ENCODE data around the gene MYO18A. TPM values are rescaled to one million over a fixed set of nuclear protein-coding genes. Genes with fewer than 3 reads are reported as not detected.

Gene MYO18A
- total and polyA plus RNA-seq, 2 of the 4 experiments (the other 2 are of a cell fraction) = 22.4 to 39.1 TPM

DNA sequence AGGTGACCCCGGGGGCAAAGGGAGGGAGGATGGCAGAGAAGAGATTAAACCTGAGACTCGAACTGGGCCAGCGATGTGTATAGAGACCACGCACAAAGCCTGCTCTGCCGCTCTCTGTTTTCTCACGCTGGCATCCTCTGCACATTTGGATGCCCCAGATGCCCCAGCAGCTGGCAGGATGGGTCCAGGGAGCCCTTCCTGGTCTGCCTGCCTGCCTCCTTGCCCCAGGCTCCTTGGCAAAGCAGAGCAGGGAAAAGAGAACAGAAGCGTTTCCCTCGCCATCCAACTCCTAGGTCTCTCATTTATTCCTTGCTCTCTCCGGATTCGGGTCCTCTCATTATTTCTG lies 142.5 kb downstream of the MYO18A start:
- 69% methylated on average over 7 of the region's 10 CpGs; no CpG with 5 or more reads in 1 of the 2 experiments for WGBS, 2 experiments (ENCODE audit: extremely low coverage in 2 of 2, insufficient read length in 1 of 2)
- H3K4ac ChIP-seq (ENCODE audit: low read depth, low read length) = no peak overlapping the region
- BruUV-seq (replicated peaks) = no TSS peak
- H2BK20ac ChIP-seq (ENCODE audit: low read depth, low read length) = no peak overlapping the region
- no peak overlapping the region for H3K18ac ChIP-seq (ENCODE audit: low read depth, low read length)
- H3K9me1 ChIP-seq (ENCODE audit: insufficient read depth, low read length) = no peaks in the 10 kb centered on the region
- H3K9me3 ChIP-seq (ENCODE audit: control insufficient read depth, insufficient read depth, low read length) = peaks cover 20% of the 10 kb centered on the region
- H4K8ac ChIP-seq (ENCODE audit: low read depth in 2 of 2, low read length in 2 of 2) = no peak overlapping the region
- no peak overlapping the region for H2AK9ac ChIP-seq (replicated peaks; ENCODE audit: low read depth, low read length, poor library complexity)
- no peak overlapping the region for H3K23ac ChIP-seq (ENCODE audit: low read depth, low read length)
- no peak overlapping the region for H3K27ac ChIP-seq (ENCODE audit: insufficient read depth, low read length)
- CTCF ChIA-PET = no interaction called here
- no peak overlapping the region for H3K56ac ChIP-seq (ENCODE audit: extremely low read depth, insufficient read depth, low read length)
- no peak overlapping the region for H3K9ac ChIP-seq (ENCODE audit: low read depth, low read length)
- DNase-seq = no peak
- H4K91ac ChIP-seq (ENCODE audit: insufficient read depth, low read depth, low read length) = no peak overlapping the region
- H4K20me1 ChIP-seq (ENCODE audit: insufficient read depth, low read length) = no peaks in the 10 kb centered on the region
- intact Hi-C loops (cut with micrococcal nuclease) (no loop called here), in situ Hi-C loops (cut with MboI; ENCODE audit: low sequenced_read_pairs) (no loop called here), dilution Hi-C loops (cut with HindIII; ENCODE audit: low sequenced_read_pairs, unreplicated experiment) (no loop called here)
- H3K27me3 ChIP-seq (ENCODE audit: control insufficient read depth, insufficient read depth, low read length) = peaks cover 48% of the 10 kb centered on the region
- ATAC-seq (ENCODE audit: low read depth) = no peak
- H3K36me3 ChIP-seq (ENCODE audit: control insufficient read depth, insufficient read depth, low read length) = no peaks in the 10 kb centered on the region
- no peak overlapping the region for H3K4me3 ChIP-seq (ENCODE audit: insufficient read depth, low read depth, low read length)
- TF ChIP-seq BHLHE40 (IDR thresholded peaks at IDR 0.05; ENCODE audit: low read depth, low read length) (no peak), FOS (IDR thresholded peaks at IDR 0.05; ENCODE audit: low read depth, low read length) (no peak), CHD1 (IDR thresholded peaks at IDR 0.05; ENCODE audit: low read depth, low read length) (no peak), RAD21 (IDR thresholded peaks at IDR 0.05; ENCODE audit: low read length) (no peak), CEBPB (IDR thresholded peaks at IDR 0.05; ENCODE audit: low read depth, low read length) (no peak), NFE2L2 (IDR thresholded peaks at IDR 0.05; ENCODE audit: low read depth, low read length) (no peak), MAZ (IDR thresholded peaks at IDR 0.05; ENCODE audit: borderline replicate concordance, low read depth, low read length) (no peak), SMC3 (IDR thresholded peaks at IDR 0.05; ENCODE audit: low read depth, low read length) (no peak), MXI1 (IDR thresholded peaks at IDR 0.05; ENCODE audit: borderline replicate concordance, low read depth, low read length) (no peak), POLR2A (IDR thresholded peaks at IDR 0.05; ENCODE audit: low read depth, low read length) (no peak), MAFK (IDR thresholded peaks at IDR 0.05; ENCODE audit: low read depth, low read length) (no peak), RFX5 (IDR thresholded peaks at IDR 0.05; ENCODE audit: low read depth, low read length) (no peak), RCOR1 (IDR thresholded peaks at IDR 0.05; ENCODE audit: insufficient replicate concordance, low read length) (no peak)
- TF ChIP-seq, protein P1, sequence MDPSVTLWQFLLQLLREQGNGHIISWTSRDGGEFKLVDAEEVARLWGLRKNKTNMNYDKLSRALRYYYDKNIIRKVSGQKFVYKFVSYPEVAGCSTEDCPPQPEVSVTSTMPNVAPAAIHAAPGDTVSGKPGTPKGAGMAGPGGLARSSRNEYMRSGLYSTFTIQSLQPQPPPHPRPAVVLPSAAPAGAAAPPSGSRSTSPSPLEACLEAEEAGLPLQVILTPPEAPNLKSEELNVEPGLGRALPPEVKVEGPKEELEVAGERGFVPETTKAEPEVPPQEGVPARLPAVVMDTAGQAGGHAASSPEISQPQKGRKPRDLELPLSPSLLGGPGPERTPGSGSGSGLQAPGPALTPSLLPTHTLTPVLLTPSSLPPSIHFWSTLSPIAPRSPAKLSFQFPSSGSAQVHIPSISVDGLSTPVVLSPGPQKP (IDR thresholded peaks at IDR 0.05; ENCODE audit: borderline replicate concordance, low read depth, low read length) = no peak
- TF ChIP-seq, protein P2, sequence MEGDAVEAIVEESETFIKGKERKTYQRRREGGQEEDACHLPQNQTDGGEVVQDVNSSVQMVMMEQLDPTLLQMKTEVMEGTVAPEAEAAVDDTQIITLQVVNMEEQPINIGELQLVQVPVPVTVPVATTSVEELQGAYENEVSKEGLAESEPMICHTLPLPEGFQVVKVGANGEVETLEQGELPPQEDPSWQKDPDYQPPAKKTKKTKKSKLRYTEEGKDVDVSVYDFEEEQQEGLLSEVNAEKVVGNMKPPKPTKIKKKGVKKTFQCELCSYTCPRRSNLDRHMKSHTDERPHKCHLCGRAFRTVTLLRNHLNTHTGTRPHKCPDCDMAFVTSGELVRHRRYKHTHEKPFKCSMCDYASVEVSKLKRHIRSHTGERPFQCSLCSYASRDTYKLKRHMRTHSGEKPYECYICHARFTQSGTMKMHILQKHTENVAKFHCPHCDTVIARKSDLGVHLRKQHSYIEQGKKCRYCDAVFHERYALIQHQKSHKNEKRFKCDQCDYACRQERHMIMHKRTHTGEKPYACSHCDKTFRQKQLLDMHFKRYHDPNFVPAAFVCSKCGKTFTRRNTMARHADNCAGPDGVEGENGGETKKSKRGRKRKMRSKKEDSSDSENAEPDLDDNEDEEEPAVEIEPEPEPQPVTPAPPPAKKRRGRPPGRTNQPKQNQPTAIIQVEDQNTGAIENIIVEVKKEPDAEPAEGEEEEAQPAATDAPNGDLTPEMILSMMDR (conservative IDR thresholded peaks at IDR 0.05; ENCODE audit: low read depth, low read length) = no peak
- TF ChIP-seq, protein P3, sequence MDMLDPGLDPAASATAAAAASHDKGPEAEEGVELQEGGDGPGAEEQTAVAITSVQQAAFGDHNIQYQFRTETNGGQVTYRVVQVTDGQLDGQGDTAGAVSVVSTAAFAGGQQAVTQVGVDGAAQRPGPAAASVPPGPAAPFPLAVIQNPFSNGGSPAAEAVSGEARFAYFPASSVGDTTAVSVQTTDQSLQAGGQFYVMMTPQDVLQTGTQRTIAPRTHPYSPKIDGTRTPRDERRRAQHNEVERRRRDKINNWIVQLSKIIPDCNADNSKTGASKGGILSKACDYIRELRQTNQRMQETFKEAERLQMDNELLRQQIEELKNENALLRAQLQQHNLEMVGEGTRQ (IDR thresholded peaks at IDR 0.05; ENCODE audit: low read depth, low read length) = no peak
- H2BK15ac ChIP-seq (ENCODE audit: low read depth, low read length) = no peak overlapping the region
- H2BK120ac ChIP-seq (ENCODE audit: low read depth, low read length) = no peak overlapping the region
- H3K79me1 ChIP-seq (ENCODE audit: low read depth in 1 of 2, low read length in 2 of 2) = no peaks in the 10 kb centered on the region
- no peak overlapping the region for H2BK5ac ChIP-seq (ENCODE audit: low read depth, low read length, poor library complexity, severe bottlenecking)
- H3K4me1 ChIP-seq (ENCODE audit: control insufficient read depth, insufficient read depth, low read length) = no peaks in the 10 kb centered on the region
- no peak overlapping the region for H2AK5ac ChIP-seq (ENCODE audit: low read depth, low read length)
- H2AFZ ChIP-seq (replicated peaks; ENCODE audit: low read length, poor library complexity) = no peak overlapping the region
- POLR2A ChIA-PET (ENCODE audit: unreplicated experiment) = no interaction called here
- H3K14ac ChIP-seq (replicated peaks; ENCODE audit: low read depth, low read length) = no peak overlapping the region
- no peak overlapping the region for H3K4me2 ChIP-seq (ENCODE audit: low read depth, low read length)
- no peak overlapping the region for H4K5ac ChIP-seq (ENCODE audit: low read depth, low read length)

Data from IMR-90 (cell line).